ENCODE results near the gene BMPER. TPM values are rescaled to one million over a fixed set of nuclear protein-coding genes. Genes with fewer than 3 reads are reported as not detected.

BMPER gene
- total and polyA plus RNA-seq, 3 donors from 2014 or later = 1.7 to 2.8 (median 2.4) TPM

DNA sequence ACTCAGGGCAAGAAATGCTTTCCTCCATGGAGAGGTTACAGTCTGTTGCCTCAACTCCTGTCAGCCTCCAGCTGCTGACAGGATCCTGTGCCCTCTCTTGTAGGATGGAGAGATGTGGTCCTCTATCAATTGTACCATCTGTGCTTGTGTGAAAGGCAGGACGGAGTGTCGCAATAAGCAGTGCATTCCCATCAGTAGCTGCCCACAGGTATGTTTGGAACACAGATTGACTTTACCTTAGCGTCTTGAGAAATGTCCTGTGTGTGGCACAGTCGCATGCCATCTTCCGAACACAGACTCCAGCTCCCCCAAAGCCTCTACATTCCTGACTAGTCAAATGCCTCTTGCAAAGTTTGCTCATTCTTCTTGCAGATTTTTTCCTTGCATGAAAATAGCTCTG lies 152.6 kb downstream of the BMPER start:
- TF ChIP-seq CTCF (IDR thresholded peaks at IDR 0.05) = no peak
- WGBS, 2 donors = 75 to 93% methylated on average over 3 to 5 of the region's 5 CpGs
- intact Hi-C loops (cut with DNase I; ENCODE audit: low total_unique reads) = no loop called here

DNA sequence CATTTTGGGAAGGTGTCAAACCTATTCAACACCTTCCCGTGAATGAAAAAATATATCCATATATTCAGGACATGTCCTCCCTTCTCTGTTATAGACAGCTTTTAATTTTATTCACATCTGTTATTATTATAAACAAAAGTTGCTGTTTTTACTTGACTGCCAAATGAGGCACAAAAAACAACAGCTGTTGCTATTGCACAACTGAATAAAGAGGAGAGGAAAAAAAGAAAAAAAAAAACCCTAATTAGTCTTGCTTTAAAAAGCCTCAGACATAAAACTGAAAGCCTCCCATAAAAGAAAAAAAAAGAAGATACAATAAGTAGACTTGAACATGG lies 153.4 kb downstream of the BMPER start:
- no peak for DNase-seq
- no peak overlapping the region for H3K4me3 ChIP-seq
- intact Hi-C loops (cut with DNase I; ENCODE audit: low total_unique reads) = no loop called here
- no peak for TF ChIP-seq CTCF (IDR thresholded peaks at IDR 0.05)
- TF ChIP-seq POLR2A (IDR thresholded peaks at IDR 0.05) = no peak
- H3K36me3 ChIP-seq (ENCODE audit: low read depth, missing control alignments) = no peaks in the 10 kb centered on the region
- WGBS, 2 donors = 59 to 65% methylated on average over 1 of the region's 1 CpG
- no peaks in the 10 kb centered on the region for H3K27me3 ChIP-seq
- no peak overlapping the region for H3K27ac ChIP-seq
- H3K9me3 ChIP-seq = no peaks in the 10 kb centered on the region
- H3K4me1 ChIP-seq = no peaks in the 10 kb centered on the region

More for the DNA sequence above, 152.6 kb downstream of the BMPER start:
- Histone ChIP-seq H3K36me3 (ENCODE audit: low read depth, missing control alignments) (no peaks in the 10 kb centered on the region), H3K9me3 (no peaks in the 10 kb centered on the region), H3K27ac (no peak overlapping the region), H3K4me1 (no peaks in the 10 kb centered on the region), H3K4me3 (no peak overlapping the region), H3K27me3 (no peaks in the 10 kb centered on the region)
- DNase-seq = no peak

DNA sequence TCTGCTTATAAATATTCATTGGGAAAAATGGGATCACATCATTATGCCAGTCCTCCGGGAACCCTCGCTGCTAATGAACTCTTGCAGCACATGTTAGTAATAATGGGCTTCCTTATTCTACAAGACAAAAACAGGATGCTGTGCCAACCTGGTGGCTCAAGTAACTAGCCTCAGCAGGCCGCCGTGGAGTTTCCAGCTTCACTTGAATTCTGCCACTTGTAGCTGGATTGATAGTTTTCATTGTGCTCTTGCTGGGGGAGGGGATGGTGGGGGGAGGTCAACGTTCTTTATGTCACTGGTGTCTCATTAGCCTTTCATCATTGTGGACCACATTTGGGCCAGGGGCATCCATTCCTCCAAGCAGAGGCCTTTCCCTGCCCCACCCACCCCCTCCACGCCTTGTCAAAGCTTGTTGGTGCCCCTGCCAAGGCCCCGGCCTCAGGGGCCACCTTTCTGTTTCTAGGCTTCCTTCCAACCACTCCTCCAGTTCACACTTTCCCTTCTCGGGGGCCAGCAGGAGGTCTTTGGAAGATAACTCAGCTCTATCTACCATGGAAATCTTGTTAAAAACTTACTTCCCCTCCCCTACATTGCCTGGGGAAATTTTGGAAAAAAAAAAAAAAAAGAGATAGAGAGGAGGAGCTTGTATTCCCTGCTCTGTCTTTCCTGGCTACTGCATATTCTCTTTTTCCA lies 153.9 kb downstream of the BMPER start:
- H3K4me3 ChIP-seq = no peak overlapping the region
- H3K27ac ChIP-seq = no peak overlapping the region
- H3K27me3 ChIP-seq = no peaks in the 10 kb centered on the region
- no peaks in the 10 kb centered on the region for H3K9me3 ChIP-seq
- peak; percentile 24 for DNase-seq
- H3K4me1 ChIP-seq = no peaks in the 10 kb centered on the region
- no peaks in the 10 kb centered on the region for H3K36me3 ChIP-seq (ENCODE audit: low read depth, missing control alignments)
- intact Hi-C loops (cut with DNase I; ENCODE audit: low total_unique reads) = no loop called here
- TF ChIP-seq POLR2A (IDR thresholded peaks at IDR 0.05) (no peak), CTCF (IDR thresholded peaks at IDR 0.05) (no peak)
- 58 to 67% methylated on average over 8 of the region's 8 CpGs for WGBS, 2 donors

GRCh38 chr7:34060196-34060947 lies 155.0 kb downstream of the BMPER start:
- no peak overlapping the region for H3K4me3 ChIP-seq
- no peaks in the 10 kb centered on the region for H3K36me3 ChIP-seq (ENCODE audit: low read depth, missing control alignments)
- intact Hi-C loops (cut with DNase I; ENCODE audit: low total_unique reads) = no loop called here
- no peak for TF ChIP-seq POLR2A (IDR thresholded peaks at IDR 0.05)
- TF ChIP-seq CTCF (IDR thresholded peaks at IDR 0.05) = no peak
- 77 to 82% methylated on average over 4 of the region's 4 CpGs for WGBS, 2 donors
- no peaks in the 10 kb centered on the region for H3K27me3 ChIP-seq
- no peak for DNase-seq
- no peaks in the 10 kb centered on the region for H3K4me1 ChIP-seq
- no peaks in the 10 kb centered on the region for H3K9me3 ChIP-seq
- H3K27ac ChIP-seq = no peak overlapping the region

Measured in testis (tissue), 3 donors.